HL-60/S4 (cell line): ENCODE data around the gene AZI2.

Experiments
- in situ Hi-C: fragments of 300-500 bp; cut with MboI; formaldehyde crosslinking; loops from 2 replicates; pipeline ENCODE4 v1.14.3; 2022; ENCODE audit warnings: low sequenced_read_pairs

The AZI2 gene

GRCh38 chr3:28308196-28308595 lies 40.4 kb downstream of the AZI2 start:
- in situ Hi-C loops: loop anchor here (25.0 kb wide), 1 partner anchor 596 kb away; the partner anchor contains the start of gene EOMES

GRCh38 chr3:28301688-28302087 lies 46.9 kb downstream of the AZI2 start:
- in situ Hi-C loops: loop anchor here (25.0 kb wide), 1 partner anchor 589 kb away; the partner anchor contains the start of gene EOMES

- in situ Hi-C loops: loop anchor here (25.0 kb wide), 1 partner anchor 588 kb away; the partner anchor contains the start of gene EOMES
Observed at GRCh38 chr3:28300345-28300962, 48.2 kb downstream of the AZI2 start.

- in situ Hi-C loops: loop anchor here (25.0 kb wide), 1 partner anchor 587 kb away; the partner anchor contains the start of gene EOMES
Observed at GRCh38 chr3:28299705-28300104, 48.9 kb downstream of the AZI2 start.

- in situ Hi-C loops: no loop called here
Observed at GRCh38 chr3:28295898-28296490, 52.6 kb downstream of the AZI2 start.

- in situ Hi-C loops: no loop called here
Observed at GRCh38 chr3:28294667-28295413, 53.8 kb downstream of the AZI2 start.

GRCh38 chr3:28292622-28293021 lies 56.0 kb downstream of the AZI2 start:
- in situ Hi-C loops: no loop called here

GRCh38 chr3:28291577-28291976 lies 57.0 kb downstream of the AZI2 start:
- in situ Hi-C loops: no loop called here

GRCh38 chr3:28290863-28291300 lies 57.7 kb downstream of the AZI2 start:
- in situ Hi-C loops: no loop called here

- in situ Hi-C loops: no loop called here
Observed at GRCh38 chr3:28287046-28287445, 61.6 kb downstream of the AZI2 start.

- in situ Hi-C loops: no loop called here
Observed at GRCh38 chr3:28286595-28286994, 62.0 kb downstream of the AZI2 start.

- in situ Hi-C loops: no loop called here
Observed at GRCh38 chr3:28280781-28281180, 67.8 kb downstream of the AZI2 start.

GRCh38 chr3:28279770-28280169 lies 68.9 kb downstream of the AZI2 start:
- in situ Hi-C loops: no loop called here

GRCh38 chr3:28278918-28279317 lies 69.7 kb downstream of the AZI2 start:
- in situ Hi-C loops: no loop called here

GRCh38 chr3:28273837-28274236 lies 74.8 kb downstream of the AZI2 start:
- in situ Hi-C loops: no loop called here
